ENCODE measurements around the gene USP49.

DNA sequence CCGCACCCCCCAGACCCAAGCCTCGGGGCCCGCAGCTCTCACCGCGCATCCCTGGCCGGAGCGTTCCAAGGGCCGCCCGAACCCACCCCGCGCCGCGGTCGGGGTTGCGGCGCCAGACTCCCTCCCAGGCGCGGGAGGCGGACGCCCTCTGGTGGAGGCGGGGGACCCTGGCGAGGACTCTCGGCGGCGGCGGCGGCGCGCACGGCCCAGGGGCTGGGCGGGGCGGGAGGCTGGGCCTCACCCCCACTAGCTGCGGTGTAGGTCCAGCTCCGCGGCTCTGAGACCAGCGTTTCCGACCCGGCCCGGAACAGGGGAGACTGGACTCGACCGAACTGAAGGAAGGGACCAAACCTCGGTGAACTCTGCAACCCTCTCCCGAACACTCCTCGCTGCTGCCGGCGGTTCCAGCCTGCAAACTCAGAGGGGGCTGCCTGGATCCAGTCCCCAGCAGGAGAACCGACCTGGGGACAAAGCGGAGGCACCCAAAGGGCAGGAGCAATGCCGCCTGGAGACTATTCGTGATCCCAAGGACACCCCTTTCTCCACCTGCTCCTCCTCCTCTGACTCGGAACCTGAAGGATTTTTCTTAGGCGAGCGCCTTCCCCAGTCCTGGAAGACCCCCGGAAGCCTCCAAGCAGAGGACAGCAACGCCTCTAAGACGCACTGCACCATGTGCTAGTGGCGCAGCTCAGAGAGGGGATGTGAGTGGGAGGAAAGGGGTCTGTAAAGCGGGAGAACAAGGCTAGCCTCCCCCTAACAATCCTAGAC lies 108.5 kb downstream of the USP49 start:
- TF ChIP-seq EZH2 (IDR thresholded peaks at IDR 0.05; ENCODE audit: insufficient read depth, poor library complexity, severe bottlenecking) = no peak
- TF ChIP-seq EZH2phosphoT487 (IDR thresholded peaks at IDR 0.05; ENCODE audit: insufficient read depth, low read depth) = no peak

Data from GM23248 (cell line).